ENCODE data around the gene DNAH8.

Gene DNAH8

GRCh38 chr6:38749473-38749872 is 34.4 kb downstream of the DNAH8 start:
- DNase-seq (ENCODE audit: low read depth) = no peak

- DNase-seq (ENCODE audit: low read depth) = no peak
Observed at GRCh38 chr6:38750968-38751615, 36.0 kb downstream of the DNAH8 start.

GRCh38 chr6:38753707-38754106 is 38.6 kb downstream of the DNAH8 start:
- no peak for DNase-seq (ENCODE audit: low read depth)

GRCh38 chr6:38755207-38755606 is 40.1 kb downstream of the DNAH8 start:
- DNase-seq (ENCODE audit: low read depth) = no peak

- DNase-seq (ENCODE audit: low read depth) = no peak
Observed at GRCh38 chr6:38755874-38756273, 40.8 kb downstream of the DNAH8 start.

GRCh38 chr6:38760097-38760496 is 45.0 kb downstream of the DNAH8 start:
- no peak for DNase-seq (ENCODE audit: low read depth)

- no peak for DNase-seq (ENCODE audit: low read depth)
Observed at GRCh38 chr6:38762848-38763247, 47.7 kb downstream of the DNAH8 start.

GRCh38 chr6:38767560-38767959 is 52.4 kb downstream of the DNAH8 start:
- DNase-seq (ENCODE audit: low read depth) = no peak

GRCh38 chr6:38773338-38773737 is 58.2 kb downstream of the DNAH8 start:
- DNase-seq (ENCODE audit: low read depth) = no peak

GRCh38 chr6:38774929-38775707 is 60.0 kb downstream of the DNAH8 start:
- DNase-seq (ENCODE audit: low read depth) = no peak

GRCh38 chr6:38775870-38776269 is 60.8 kb downstream of the DNAH8 start:
- DNase-seq (ENCODE audit: low read depth) = no peak

- DNase-seq (ENCODE audit: low read depth) = no peak
Observed at GRCh38 chr6:38776515-38776914, 61.4 kb downstream of the DNAH8 start.

- no peak for DNase-seq (ENCODE audit: low read depth)
Observed at GRCh38 chr6:38779310-38780062, 64.4 kb downstream of the DNAH8 start.

- DNase-seq (ENCODE audit: low read depth) = no peak
Observed at GRCh38 chr6:38782616-38783015, 67.5 kb downstream of the DNAH8 start.

- no peak for DNase-seq (ENCODE audit: low read depth)
Observed at GRCh38 chr6:38783443-38784228, 68.5 kb downstream of the DNAH8 start.

GRCh38 chr6:38784506-38785235 is 69.6 kb downstream of the DNAH8 start:
- DNase-seq (ENCODE audit: low read depth) = no peak

- no peak for DNase-seq (ENCODE audit: low read depth)
Observed at GRCh38 chr6:38786486-38786885, 71.4 kb downstream of the DNAH8 start.

- DNase-seq (ENCODE audit: low read depth) = no peak
Observed at GRCh38 chr6:38789256-38789655, 74.1 kb downstream of the DNAH8 start.

GRCh38 chr6:38792356-38792755 is 77.2 kb downstream of the DNAH8 start:
- no peak for DNase-seq (ENCODE audit: low read depth)

- no peak for DNase-seq (ENCODE audit: low read depth)
Observed at GRCh38 chr6:38794682-38795081, 79.6 kb downstream of the DNAH8 start.

GRCh38 chr6:38796006-38796405 is 80.9 kb downstream of the DNAH8 start:
- DNase-seq (ENCODE audit: low read depth) = no peak

Measured in stimulated activated CD4-positive, alpha-beta T cell treated with anti-CD3 and anti-CD28 coated beads, Interleukin-2, amount 100 ng/mL, for 4 hours (primary cell).